ENCODE results near the gene NKX1-1. TPM values are rescaled to one million over a fixed set of nuclear protein-coding genes. Genes with fewer than 3 reads are reported as not detected.

NKX1-1 gene
- total RNA-seq, 1 donor from 2014 or later = not detected

GRCh38 chr4:1379801-1380331 is 26.4 kb downstream of the NKX1-1 start:
- Mint-ChIP-seq H3K9me3 (ENCODE audit: unreplicated experiment) (no peaks in the 10 kb centered on the region), H3K4me1 (ENCODE audit: unreplicated experiment) (no peaks in the 10 kb centered on the region), H3K36me3 (ENCODE audit: low read depth, unreplicated experiment) (no peaks in the 10 kb centered on the region), H3K27me3 (ENCODE audit: unreplicated experiment) (no peaks in the 10 kb centered on the region), H3K4me3 (ENCODE audit: unreplicated experiment) (no peak overlapping the region), H3K27ac (ENCODE audit: unreplicated experiment) (no peak overlapping the region)
- no peak for TF ChIP-seq CTCF (IDR thresholded peaks at IDR 0.05; ENCODE audit: unreplicated experiment)
- no peak for DNase-seq (ENCODE audit: low spot score)

- no peaks in the 10 kb centered on the region for H3K36me3 Mint-ChIP-seq (ENCODE audit: low read depth, unreplicated experiment)
- H3K4me3 Mint-ChIP-seq (ENCODE audit: unreplicated experiment) = no peak overlapping the region
- DNase-seq (ENCODE audit: low spot score) = no peak
- TF ChIP-seq CTCF (IDR thresholded peaks at IDR 0.05; ENCODE audit: unreplicated experiment) = no peak
- H3K9me3 Mint-ChIP-seq (ENCODE audit: unreplicated experiment) = no peaks in the 10 kb centered on the region
- no peaks in the 10 kb centered on the region for H3K4me1 Mint-ChIP-seq (ENCODE audit: unreplicated experiment)
- no peaks in the 10 kb centered on the region for H3K27me3 Mint-ChIP-seq (ENCODE audit: unreplicated experiment)
- H3K27ac Mint-ChIP-seq (ENCODE audit: unreplicated experiment) = no peak overlapping the region
Measured at GRCh38 chr4:1379351-1379781, 26.9 kb downstream of the NKX1-1 start.

GRCh38 chr4:1378559-1379231 is 27.5 kb downstream of the NKX1-1 start:
- no peak for TF ChIP-seq CTCF (IDR thresholded peaks at IDR 0.05; ENCODE audit: unreplicated experiment)
- Mint-ChIP-seq H3K9me3 (ENCODE audit: unreplicated experiment) (no peaks in the 10 kb centered on the region), H3K4me1 (ENCODE audit: unreplicated experiment) (no peaks in the 10 kb centered on the region), H3K27me3 (ENCODE audit: unreplicated experiment) (no peaks in the 10 kb centered on the region), H3K4me3 (ENCODE audit: unreplicated experiment) (no peak overlapping the region), H3K27ac (ENCODE audit: unreplicated experiment) (no peak overlapping the region), H3K36me3 (ENCODE audit: low read depth, unreplicated experiment) (no peaks in the 10 kb centered on the region)
- no peak for DNase-seq (ENCODE audit: low spot score)

GRCh38 chr4:1377606-1378261 is 28.5 kb downstream of the NKX1-1 start:
- no peaks in the 10 kb centered on the region for H3K27me3 Mint-ChIP-seq (ENCODE audit: unreplicated experiment)
- no peaks in the 10 kb centered on the region for H3K9me3 Mint-ChIP-seq (ENCODE audit: unreplicated experiment)
- H3K27ac Mint-ChIP-seq (ENCODE audit: unreplicated experiment) = no peak overlapping the region
- no peaks in the 10 kb centered on the region for H3K36me3 Mint-ChIP-seq (ENCODE audit: low read depth, unreplicated experiment)
- no peaks in the 10 kb centered on the region for H3K4me1 Mint-ChIP-seq (ENCODE audit: unreplicated experiment)
- no peak for DNase-seq (ENCODE audit: low spot score)
- H3K4me3 Mint-ChIP-seq (ENCODE audit: unreplicated experiment) = no peak overlapping the region
- TF ChIP-seq CTCF (IDR thresholded peaks at IDR 0.05; ENCODE audit: unreplicated experiment) = no peak
